SK-N-SH (cell line): Measurements from ENCODE around the gene RGS14. TPM values are rescaled to one million over a fixed set of nuclear protein-coding genes. Genes with fewer than 3 reads are reported as not detected.
"Not testable (repeated sequence)": the region's sequence is repeated elsewhere in the genome, so short reads cannot be mapped to it uniquely, and the experiment has no call there.

Source experiments
- CTCF ChIA-PET: fragments of 300-600, 350-600 bp; formaldehyde crosslinking; extraction: SDS; loops from one replicate; lab custom pipeline; 2021; lab: Yijun Ruan, JAX
- POLR2A ChIA-PET: fragments of 350-600 bp; sonication (Branson Sonifier 250); formaldehyde crosslinking; extraction: SDS; loops from one replicate; lab custom pipeline; 2020; ENCODE audit warnings: antibody characterized with exemption, inconsistent platforms; lab: Yijun Ruan, JAX
- DNase-seq: peaks from one replicate; pipeline ENCODE4 v3.0.0; 2012
- H2AFZ ChIP-seq: fragments of 200-600 bp; sonication (generic); 2 replicates; pipeline ENCODE4 v1.8.1; 2016; ENCODE audit warnings: antibody characterized with exemption, mild to moderate bottlenecking, low read depth
- H3F3A ChIP-seq: fragments of 200-600 bp; sonication (generic); replicated peaks from 2 replicates; pipeline ENCODE3; 2016; ENCODE audit warnings: antibody characterized with exemption, mild to moderate bottlenecking; ENCODE audit not compliant: insufficient read depth
- H3K27ac ChIP-seq, 2 experiments: fragments of 200-500 bp in 1 of 2; fragments of 200-600 bp in 1 of 2; sonication (Bioruptor generic) in 1 of 2; sonication (generic), shearing (Covaris generic) in 1 of 2; 2 replicates each; pipeline versions ENCODE4 v1.5.1 to v1.6.1; 2014 to 2016; ENCODE audit warnings: low read depth in 2 of 2, inconsistent platforms in 1 of 2, low read length in 1 of 2, mild to moderate bottlenecking in 1 of 2, mixed read lengths in 1 of 2
- H3K27me3 ChIP-seq: fragments of 200-600 bp; sonication (generic), shearing (Covaris generic); 2 replicates; pipeline ENCODE4 v1.6.1; 2016; ENCODE audit warnings: mixed run types; ENCODE audit not compliant: insufficient read depth
- H3K36me3 ChIP-seq, 2 experiments: fragments of 200-500 bp in 1 of 2; fragments of 200-600 bp in 1 of 2; sonication (Bioruptor generic) in 1 of 2; sonication (generic) in 1 of 2; replicated peaks in 1 of 2; 2 replicates each; pipeline versions ENCODE3 to v1.5.1; 2014 to 2016; ENCODE audit warnings: low read length in 1 of 2, mild to moderate bottlenecking in 1 of 2; ENCODE audit not compliant: insufficient read depth in 2 of 2, control insufficient read depth in 1 of 2
- H3K4me1 ChIP-seq, 2 experiments: fragments of 200-500 bp in 1 of 2; fragments of 200-600 bp in 1 of 2; sonication (Bioruptor generic) in 1 of 2; sonication (generic), shearing (Covaris generic) in 1 of 2; 2 replicates each; pipeline versions ENCODE4 v1.5.1 to v1.6.1; 2014 to 2016; ENCODE audit warnings: low read depth in 1 of 2, low read length in 1 of 2, mixed run types in 1 of 2; ENCODE audit not compliant: insufficient read depth in 2 of 2, control insufficient read depth in 1 of 2
- H3K4me2 ChIP-seq: fragments of 200-600 bp; sonication (generic), shearing (Covaris generic); 2 replicates; pipeline ENCODE4 v1.6.1; 2017; ENCODE audit warnings: mixed run types
- H3K4me3 ChIP-seq, 2 experiments: fragments of 200-500 bp in 1 of 2; fragments of 200-600 bp in 1 of 2; sonication (Bioruptor generic) in 1 of 2; sonication (generic), shearing (Covaris generic) in 1 of 2; 2 replicates each; pipeline versions ENCODE4 v1.5.1 to v1.8.1; 2014 to 2016; ENCODE audit warnings: low read depth in 2 of 2, inconsistent platforms in 1 of 2, low read length in 1 of 2, mild to moderate bottlenecking in 1 of 2, mixed read lengths in 1 of 2, moderate library complexity in 1 of 2
- H3K79me2 ChIP-seq: fragments of 200-600 bp; sonication (generic); 2 replicates; pipeline ENCODE4 v1.8.1; 2017; ENCODE audit warnings: mild to moderate bottlenecking; ENCODE audit not compliant: insufficient read depth
- H3K9ac ChIP-seq: fragments of 200-600 bp; sonication (generic); 2 replicates; pipeline ENCODE4 v1.6.1; 2017; ENCODE audit warnings: mixed run types
- H3K9me2 ChIP-seq: fragments of 200-600 bp; sonication (generic); 2 replicates; pipeline ENCODE4 v1.6.1; 2017; ENCODE audit warnings: mixed run types
- H3K9me3 ChIP-seq: fragments of 200-600 bp; sonication (generic); 2 replicates; pipeline ENCODE4 v1.6.1; 2017; ENCODE audit warnings: mixed run types, mild to moderate bottlenecking, moderate library complexity
- H4K20me1 ChIP-seq: fragments of 200-600 bp; sonication (generic); 2 replicates; pipeline ENCODE4 v1.6.1; 2017; ENCODE audit warnings: mild to moderate bottlenecking, mixed run types; ENCODE audit not compliant: insufficient read depth
- EZH2phosphoT487 ChIP-seq: fragments of 200-600 bp; sonication (generic); IDR thresholded peaks from 2 replicates; pipeline ENCODE4 v1.6.1; 2017; ENCODE audit warnings: low read depth, mixed run types, mild to moderate bottlenecking, antibody characterized with exemption, moderate library complexity, borderline replicate concordance
- GATA2 ChIP-seq: sonication (generic); formaldehyde crosslinking; IDR thresholded peaks from 2 replicates; pipeline ENCODE4 v1.5.0; 2020; ENCODE audit warnings: mild to moderate bottlenecking, missing genetic modification reagents
- IRF3 ChIP-seq: fragments of 150-350 bp; IDR thresholded peaks from 2 replicates; pipeline ENCODE4 v1.6.1; 2016; ENCODE audit warnings: mild to moderate bottlenecking, low read depth, low read length
- JUND ChIP-seq: IDR thresholded peaks from 2 replicates; pipeline ENCODE4 v1.4.0; 2012
- MXI1 ChIP-seq: IDR thresholded peaks from 2 replicates; pipeline ENCODE4 v1.6.1; 2012; ENCODE audit warnings: mild to moderate bottlenecking, low read depth, low read length, improper control_type of control experiment
- NFIC ChIP-seq: IDR thresholded peaks from 2 replicates; pipeline ENCODE4 v1.4.0; 2012; ENCODE audit warnings: borderline replicate concordance
- NRF1 ChIP-seq: IDR thresholded peaks from 2 replicates; pipeline ENCODE4 v1.6.1; 2012; ENCODE audit warnings: low read depth, mild to moderate bottlenecking, low read length
- SMC3 ChIP-seq: IDR thresholded peaks from 2 replicates; pipeline ENCODE4 v1.6.1; 2012; ENCODE audit warnings: low read depth, low read length, improper control_type of control experiment
- TAF1 ChIP-seq: IDR thresholded peaks from 2 replicates; pipeline ENCODE4 v1.6.1; 2012; ENCODE audit warnings: low read depth, mild to moderate bottlenecking, low read length, moderate library complexity, borderline replicate concordance
- TEAD4 ChIP-seq: IDR thresholded peaks from 2 replicates; pipeline ENCODE4 v1.4.0; 2012; ENCODE audit warnings: mild to moderate bottlenecking, borderline replicate concordance; ENCODE audit not compliant: insufficient read depth
- USF2 ChIP-seq: fragments of 150-350 bp; IDR thresholded peaks from 2 replicates; pipeline ENCODE4 v1.6.1; 2017; ENCODE audit warnings: antibody characterized with exemption, low read length, low read depth, borderline replicate concordance
- YY1 ChIP-seq: IDR thresholded peaks from 2 replicates; pipeline ENCODE4 v1.4.0; 2012; ENCODE audit warnings: low read depth, mild to moderate bottlenecking
- WGBS: methylation state at CpG from one replicate; pipeline ENCODE4 v1.1.6; 2017; ENCODE audit warnings: low lambda C conversion rate; 5-methylcytosine and 5-hydroxymethylcytosine counted together
- polyA plus RNA-seq, 3 experiments: library from polyadenylated mRNA; depleted of rRNA; stranded (reverse); fragments of >200 nt; gene quantifications; 2 replicates each; pipeline ENCODE4 v1.2.3, GENCODE V29; 2012

Gene RGS14
- polyA plus RNA-seq, 1 of the 3 experiments (the other 2 are of a cell fraction) = 26.5 TPM

GRCh38 chr5:177419046-177419445 lies 61.3 kb downstream of the RGS14 start (continued):
- no peak for TF ChIP-seq TEAD4
- no peak for TF ChIP-seq EZH2phosphoT487
- TF ChIP-seq NFIC = no peak

- 63% methylated on average over 7 of the region's 7 CpGs for WGBS
- H3K9me3 ChIP-seq, H3K4me2 ChIP-seq, POLR2A ChIA-PET, H3K27ac ChIP-seq, H3K27me3 ChIP-seq, H3K9ac ChIP-seq, H3K79me2 ChIP-seq, DNase-seq, H3K4me3 ChIP-seq, H3K36me3 ChIP-seq, H3K4me1 ChIP-seq, H2AFZ ChIP-seq, H3K9me2 ChIP-seq, H4K20me1 ChIP-seq, H3F3A ChIP-seq: not testable (repeated sequence)
- CTCF ChIA-PET = interaction anchor here (1.4 to 10.8 kb wide), 2 partner anchors 16 to 35 kb away, joined by 5 to 120 read pairs; no protein-coding TSS in a partner anchor
These were observed 62.7 kb downstream of the RGS14 start for GRCh38 chr5:177420472-177420871.

DNA sequence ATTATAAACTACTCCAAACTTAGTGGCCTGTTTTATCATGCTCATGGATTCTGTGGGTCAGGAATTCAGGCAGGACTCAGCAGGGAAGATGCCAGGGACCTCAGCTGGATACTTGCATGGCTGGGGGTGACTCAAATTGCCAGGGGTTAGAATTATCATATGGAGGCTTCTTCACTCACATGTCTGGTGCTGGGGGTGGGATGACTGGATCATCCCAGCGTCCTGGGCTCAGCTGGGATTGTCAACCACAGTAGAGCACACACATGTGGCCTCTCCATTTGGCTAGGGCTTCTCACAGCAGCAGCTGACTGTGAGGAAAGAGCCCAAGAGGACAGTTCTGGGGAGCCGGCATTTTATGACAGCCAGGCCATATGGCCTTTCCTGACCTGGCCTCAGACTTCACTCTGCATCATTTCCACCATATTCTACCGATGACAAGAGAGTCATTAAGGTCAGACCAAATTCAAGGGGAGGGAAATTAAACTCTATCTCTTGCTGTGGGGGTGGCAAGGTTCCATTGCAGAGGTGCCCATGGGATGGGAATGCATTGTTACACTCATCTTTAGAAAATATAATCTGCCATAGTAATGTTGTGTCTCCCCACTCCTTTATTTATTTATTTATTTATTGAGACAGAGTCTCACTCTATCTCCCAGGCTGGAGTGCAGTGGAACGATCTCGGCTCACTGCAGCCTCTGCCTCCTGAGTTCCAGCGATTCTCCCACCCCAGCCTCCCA lies 63.5 kb downstream of the RGS14 start:
- ChIA-PET CTCF (interaction anchor here (1.1 to 10.8 kb wide), 7 partner anchors 9 to 112 kb away, joined by 3 to 120 read pairs (median 4); no protein-coding TSS in a partner anchor), POLR2A (no interaction called here)
- no peaks in the 10 kb centered on the region for H3K36me3 ChIP-seq
- H3K4me1 ChIP-seq = peaks cover 5 to 7% of the 10 kb centered on the region in 2 experiments; a peak in 2 of 4 replicates
- H3K4me3 ChIP-seq = no peak overlapping the region
- H3K4me2 ChIP-seq = no peak overlapping the region
- no peaks in the 10 kb centered on the region for H3K9me3 ChIP-seq
- no peaks in the 10 kb centered on the region for H4K20me1 ChIP-seq
- H3K9me2 ChIP-seq = no peaks in the 10 kb centered on the region
- H3K27ac ChIP-seq = no peak overlapping the region
- no peak overlapping the region for H3K9ac ChIP-seq
- H3K27me3 ChIP-seq = no peaks in the 10 kb centered on the region
- no peak for DNase-seq
- H3F3A ChIP-seq = peaks cover 7% of the 10 kb centered on the region
- H3K79me2 ChIP-seq = no peaks in the 10 kb centered on the region
- 69% methylated on average over 6 of the region's 6 CpGs for WGBS
- H2AFZ ChIP-seq = no peak overlapping the region
- TF ChIP-seq GATA2 (no peak), JUND (no peak), IRF3 (no peak), NRF1 (no peak), USF2 (no peak), EZH2phosphoT487 (no peak), MXI1 (no peak), TAF1 (no peak), SMC3 (no peak), YY1 (no peak)

Other genes with a start within 250 kb of the RGS14 start
- gene NSD1, start 224.2 kb upstream of the RGS14 start, polyA plus RNA-seq (2012; rRNA removed) = 6.7 and 9.0 TPM in 2 replicates
- gene RAB24, start 54.2 kb upstream of the RGS14 start, polyA plus RNA-seq (2012; rRNA removed) = 101 and 117 TPM in 2 replicates
- 344 TPM in 2 replicates for gene PRELID1, start 54.1 kb upstream of the RGS14 start, polyA plus RNA-seq (2012; rRNA removed)
- gene MXD3, start 46.0 kb upstream of the RGS14 start, polyA plus RNA-seq (2012; rRNA removed) = 22.6 and 23.1 TPM in 2 replicates
- 380 and 500 TPM in 2 replicates for gene LMAN2, start 6.3 kb upstream of the RGS14 start, polyA plus RNA-seq (2012; rRNA removed)
- 0.03 TPM in 1 of 2 replicates, not detected in the other for gene SLC34A1, start 26.5 kb downstream of the RGS14 start, polyA plus RNA-seq (2012; rRNA removed)
- not detected in 2 replicates for gene PFN3, start 42.7 kb downstream of the RGS14 start, polyA plus RNA-seq (2012; rRNA removed)
- gene F12, start 51.6 kb downstream of the RGS14 start, polyA plus RNA-seq (2012; rRNA removed) = 3.8 and 4.3 TPM in 2 replicates
- 35.9 and 39.5 TPM in 2 replicates for gene GRK6, start 68.8 kb downstream of the RGS14 start, polyA plus RNA-seq (2012; rRNA removed)
- gene PRR7, start 88.9 kb downstream of the RGS14 start, polyA plus RNA-seq (2012; rRNA removed) = 12.5 and 17.1 TPM in 2 replicates
- 176 and 244 TPM in 2 replicates for gene DBN1, start 115.7 kb downstream of the RGS14 start, polyA plus RNA-seq (2012; rRNA removed)
- gene PDLIM7, start 139.7 kb downstream of the RGS14 start, polyA plus RNA-seq (2012; rRNA removed) = 183 and 206 TPM in 2 replicates
- gene DOK3, start 151.9 kb downstream of the RGS14 start, polyA plus RNA-seq (2012; rRNA removed) = 1.9 and 2.2 TPM in 2 replicates
- 158 and 176 TPM in 2 replicates for gene DDX41, start 159.0 kb downstream of the RGS14 start, polyA plus RNA-seq (2012; rRNA removed)
- 44.4 and 48.1 TPM in 2 replicates for gene FAM193B, start 196.6 kb downstream of the RGS14 start, polyA plus RNA-seq (2012; rRNA removed)
- 264 and 320 TPM in 2 replicates for gene TMED9, start 234.3 kb downstream of the RGS14 start, polyA plus RNA-seq (2012; rRNA removed)
- gene B4GALT7, start 242.2 kb downstream of the RGS14 start, polyA plus RNA-seq (2012; rRNA removed) = 37.5 and 39.1 TPM in 2 replicates